Calu3 (cell line): Measurements from ENCODE around the gene LILRB2. TPM values are rescaled to one million over a fixed set of nuclear protein-coding genes. Genes with fewer than 3 reads are reported as not detected.
A peak's percentile ranks its signal among the peaks of the same experiment; 100 is the strongest.
"Not testable (repeated sequence)": the region's sequence is repeated elsewhere in the genome, so short reads cannot be mapped to it uniquely, and the experiment has no call there.

Experiments
- BruUV-seq: library from RNA; stranded (reverse); fragments of 400-500 nt; replicated peaks from 2 replicates; lab custom pipeline; 2021; lab: Mats Ljungman, UMichigan
- CTCF ChIA-PET: fragments of 300-600 bp; sonication (Branson Sonifier 250); formaldehyde crosslinking; loops from one replicate; lab custom pipeline; 2022; ENCODE audit warnings: antibody characterized with exemption; lab: Charles Lee
- DNase-seq: peaks from one replicate; pipeline ENCODE4 v3.0.0; 2022
- H3K27ac Mint-ChIP-seq: one replicate; pipeline ENCODE4 v1.8.0; 2022; ENCODE audit warnings: mixed read lengths; ENCODE audit not compliant: unreplicated experiment
- H3K27me3 Mint-ChIP-seq: one replicate; pipeline ENCODE4 v1.8.0; 2022; ENCODE audit warnings: mixed read lengths; ENCODE audit not compliant: unreplicated experiment
- H3K36me3 Mint-ChIP-seq: one replicate; pipeline ENCODE4 v1.8.0; 2022; ENCODE audit warnings: mild to moderate bottlenecking, moderate library complexity, mixed read lengths; ENCODE audit not compliant: insufficient read depth, unreplicated experiment
- H3K4me1 Mint-ChIP-seq: one replicate; pipeline ENCODE4 v1.8.0; 2022; ENCODE audit warnings: mild to moderate bottlenecking, low read depth, mixed read lengths; ENCODE audit not compliant: unreplicated experiment
- H3K4me3 Mint-ChIP-seq: one replicate; pipeline ENCODE4 v1.8.0; 2022; ENCODE audit warnings: mild to moderate bottlenecking, low read depth, moderate library complexity, mixed read lengths; ENCODE audit not compliant: unreplicated experiment
- H3K9me3 Mint-ChIP-seq: one replicate; pipeline ENCODE4 v1.8.0; 2022; ENCODE audit warnings: low read depth, mixed read lengths; ENCODE audit not compliant: unreplicated experiment
- CTCF ChIP-seq: fragments of 200-600 bp; IDR thresholded peaks from one replicate; pipeline ENCODE4 v1.8.0; 2022; ENCODE audit warnings: antibody characterized with exemption; ENCODE audit not compliant: unreplicated experiment
- intact Hi-C: fragments of 100-400 bp; cut with micrococcal nuclease; formaldehyde crosslinking; loops from one replicate; pipeline ENCODE4 v1.10.0; 2022; ENCODE audit not compliant: unreplicated experiment
- total RNA-seq: library from RNA; stranded (reverse); gene quantifications from 2 replicates; pipeline ENCODE4 v1.2.3, GENCODE V29; 2022

Gene LILRB2
- total RNA-seq, 1 experiment from 2014 or later, result not detected

GRCh38 chr19:54297759-54298305 lies 16.9 kb upstream of the LILRB2 start:
- no peaks in the 10 kb centered on the region for H3K9me3 Mint-ChIP-seq
- H3K4me1 Mint-ChIP-seq, result no peaks in the 10 kb centered on the region
- intact Hi-C loops, result no loop called here
- peak; percentile 28 for DNase-seq
- H3K27ac Mint-ChIP-seq, result no peak overlapping the region
- no peaks in the 10 kb centered on the region for H3K36me3 Mint-ChIP-seq
- TF ChIP-seq CTCF, result no peak
- H3K4me3 Mint-ChIP-seq, result no peak overlapping the region
- H3K27me3 Mint-ChIP-seq, result peaks cover 96% of the 10 kb centered on the region
- no TSS peak for BruUV-seq
- CTCF ChIA-PET, result interaction anchor here (0.6 to 1.2 kb wide), 4 partner anchors 72 to 505 kb away, joined by 4 to 5 read pairs (median 4); partner anchors contain the start of gene MBOAT7

- H3K4me1 Mint-ChIP-seq, result no peaks in the 10 kb centered on the region
- H3K27ac Mint-ChIP-seq, result no peak overlapping the region
- no peak for TF ChIP-seq CTCF
- no TSS peak for BruUV-seq
- DNase-seq, result no peak
- CTCF ChIA-PET, result no interaction called here
- H3K27me3 Mint-ChIP-seq, result peaks cover 96% of the 10 kb centered on the region
- no peak overlapping the region for H3K4me3 Mint-ChIP-seq
- no peaks in the 10 kb centered on the region for H3K36me3 Mint-ChIP-seq
- intact Hi-C loops, result no loop called here
- no peaks in the 10 kb centered on the region for H3K9me3 Mint-ChIP-seq
These were observed 13.6 kb upstream of the LILRB2 start for GRCh38 chr19:54294539-54294938.

DNA sequence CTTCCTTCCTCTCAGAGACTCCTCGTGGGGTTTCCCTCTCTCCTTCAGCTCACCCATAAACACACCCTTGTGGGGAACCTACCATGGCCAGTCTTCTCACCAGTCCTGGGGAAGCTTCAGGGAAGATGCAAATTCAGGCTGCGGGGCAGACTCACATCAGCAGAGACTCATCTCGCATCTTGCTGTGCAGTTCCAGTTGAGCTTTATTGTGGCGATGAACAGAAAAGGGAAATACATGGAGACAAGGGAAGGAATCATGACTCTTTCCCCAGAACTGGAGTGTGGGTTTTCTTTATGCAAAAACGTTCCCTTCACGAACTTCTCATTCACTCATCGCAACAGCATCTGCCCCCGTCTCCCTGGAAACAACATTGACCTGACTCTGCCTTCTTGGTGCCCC lies 8.2 kb upstream of the LILRB2 start:
- H3K27ac Mint-ChIP-seq, intact Hi-C loops, H3K36me3 Mint-ChIP-seq, CTCF ChIA-PET, BruUV-seq, H3K4me3 Mint-ChIP-seq, H3K9me3 Mint-ChIP-seq, DNase-seq: not testable (repeated sequence)
- H3K4me1 Mint-ChIP-seq, result peaks cover 27% of the 10 kb centered on the region
- peaks cover 92% of the 10 kb centered on the region for H3K27me3 Mint-ChIP-seq

DNA sequence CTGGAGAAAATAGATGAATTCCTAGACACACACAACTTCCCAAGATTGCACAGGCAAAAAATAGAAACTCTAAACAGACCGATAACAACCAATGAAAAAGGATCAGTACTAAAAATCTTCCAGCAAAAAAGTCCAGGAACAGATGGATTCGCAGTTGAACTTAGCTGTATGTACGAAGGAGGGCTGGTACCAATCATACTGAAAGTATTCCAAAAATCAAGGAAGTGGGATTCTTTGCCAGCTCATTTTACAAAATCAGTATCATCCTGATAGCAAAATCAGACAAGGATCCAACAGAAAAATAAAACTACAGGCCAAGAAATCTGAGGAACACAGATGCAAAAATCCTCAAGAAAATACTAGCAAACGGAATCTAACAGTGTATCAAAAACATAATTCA lies 6.5 kb upstream of the LILRB2 start:
- no peak overlapping the region for H3K27ac Mint-ChIP-seq
- H3K36me3 Mint-ChIP-seq, result no peaks in the 10 kb centered on the region
- no TSS peak for BruUV-seq
- no peaks in the 10 kb centered on the region for H3K9me3 Mint-ChIP-seq
- no peak overlapping the region for H3K4me3 Mint-ChIP-seq
- intact Hi-C loops, result no loop called here
- CTCF ChIA-PET, result no interaction called here
- no peak for DNase-seq
- H3K4me1 Mint-ChIP-seq, result peaks cover 27% of the 10 kb centered on the region
- TF ChIP-seq CTCF, result no peak
- peaks cover 92% of the 10 kb centered on the region for H3K27me3 Mint-ChIP-seq

- H3K27ac Mint-ChIP-seq, H3K36me3 Mint-ChIP-seq, H3K9me3 Mint-ChIP-seq, intact Hi-C loops, DNase-seq, CTCF ChIA-PET, H3K4me3 Mint-ChIP-seq, BruUV-seq: not testable (repeated sequence)
- H3K27me3 Mint-ChIP-seq, result peaks cover 92% of the 10 kb centered on the region
- H3K4me1 Mint-ChIP-seq, result peaks cover 27% of the 10 kb centered on the region
These were observed 5.4 kb upstream of the LILRB2 start for GRCh38 chr19:54286283-54286682.

GRCh38 chr19:54285427-54286056 lies 4.6 kb upstream of the LILRB2 start:
- Mint-ChIP-seq H3K27me3 (peaks cover 92% of the 10 kb centered on the region), H3K4me1 (peaks cover 27% of the 10 kb centered on the region)
- H3K9me3 Mint-ChIP-seq, intact Hi-C loops, H3K4me3 Mint-ChIP-seq, BruUV-seq, CTCF ChIA-PET, H3K36me3 Mint-ChIP-seq, DNase-seq, H3K27ac Mint-ChIP-seq: not testable (repeated sequence)
